GM18502 (cell line): ENCODE measurements around the gene TBKBP1.
"Not testable (repeated sequence)": the region's sequence is repeated elsewhere in the genome, so short reads cannot be mapped to it uniquely, and the experiment has no call there.

Experiments used
- ATAC-seq: cut with Tn5 transposase; IDR thresholded peaks from one replicate; pipeline ENCODE4 v1.9.1; 2021; ENCODE audit warnings: mild to moderate bottlenecking; ENCODE audit not compliant: unreplicated experiment, poor library complexity

The TBKBP1 gene

GRCh38 chr17:47727704-47728036 is 33.7 kb downstream of the TBKBP1 start:
- no peak for ATAC-seq

GRCh38 chr17:47728214-47728877 is 34.4 kb downstream of the TBKBP1 start:
- ATAC-seq, result no peak

- no peak for ATAC-seq
These were observed 35.5 kb downstream of the TBKBP1 start for GRCh38 chr17:47729476-47729875.

- no peak for ATAC-seq
These were observed 36.7 kb downstream of the TBKBP1 start for GRCh38 chr17:47730681-47731080.

GRCh38 chr17:47731396-47731795 is 37.4 kb downstream of the TBKBP1 start:
- no peak for ATAC-seq

- ATAC-seq, result no peak
These were observed 38.6 kb downstream of the TBKBP1 start for GRCh38 chr17:47732399-47733046.

GRCh38 chr17:47733047-47733673 is 39.2 kb downstream of the TBKBP1 start, which contains the start of gene TBX21:
TSS of gene TBX21 (plus strand) at chr17:47733236. CDS start at chr17:47733455, 219 bp downstream.
- peak; percentile 59 for ATAC-seq

- ATAC-seq, result peak; percentile 24
These were observed 39.9 kb downstream of the TBKBP1 start for GRCh38 chr17:47733674-47734410.

- ATAC-seq, result no peak
These were observed 41.1 kb downstream of the TBKBP1 start for GRCh38 chr17:47735139-47735464.

GRCh38 chr17:47735536-47736011 is 41.6 kb downstream of the TBKBP1 start:
- ATAC-seq, result peak; percentile 55

GRCh38 chr17:47736501-47737495 is 42.8 kb downstream of the TBKBP1 start:
- no peak for ATAC-seq

- no peak for ATAC-seq
These were observed 44.2 kb downstream of the TBKBP1 start for GRCh38 chr17:47738178-47738577.

GRCh38 chr17:47739150-47739549 is 45.2 kb downstream of the TBKBP1 start:
- no peak for ATAC-seq

GRCh38 chr17:47739945-47740344 is 46.0 kb downstream of the TBKBP1 start:
- not testable (repeated sequence) for ATAC-seq

GRCh38 chr17:47741109-47741792 is 47.3 kb downstream of the TBKBP1 start:
- no peak for ATAC-seq

- ATAC-seq, result no peak
These were observed 47.8 kb downstream of the TBKBP1 start for GRCh38 chr17:47741793-47742145.

- ATAC-seq, result no peak
These were observed 48.6 kb downstream of the TBKBP1 start for GRCh38 chr17:47742319-47743181.
